Progenitor cell of endocrine pancreas (in vitro differentiated cells): ENCODE results near the gene CCDC85C. TPM values are rescaled to one million over a fixed set of nuclear protein-coding genes. Genes with fewer than 3 reads are reported as not detected.

Source experiments
- DNase-seq: peaks from one replicate; pipeline ENCODE4 v3.0.0; 2021; ENCODE audit warnings: low spot score; ENCODE audit not compliant: unreplicated experiment
- H3K27ac Mint-ChIP-seq: 2 replicates; pipeline ENCODE4 v1.8.0; 2021; ENCODE audit warnings: mild to moderate bottlenecking, moderate library complexity, mixed read lengths
- H3K27me3 Mint-ChIP-seq: 2 replicates; pipeline ENCODE4 v1.8.0; 2021; ENCODE audit warnings: mixed read lengths
- H3K36me3 Mint-ChIP-seq: 2 replicates; pipeline ENCODE4 v1.8.0; 2022; ENCODE audit warnings: mixed read lengths; ENCODE audit not compliant: insufficient read depth
- H3K4me1 Mint-ChIP-seq: 2 replicates; pipeline ENCODE4 v1.8.0; 2021; ENCODE audit warnings: low read depth, mixed read lengths
- H3K4me3 Mint-ChIP-seq: 2 replicates; pipeline ENCODE4 v1.8.0; 2021; ENCODE audit warnings: low read depth, mild to moderate bottlenecking, moderate library complexity, mixed read lengths
- H3K9me3 Mint-ChIP-seq: 2 replicates; pipeline ENCODE4 v1.8.0; 2021; ENCODE audit warnings: low read depth, mixed read lengths
- CTCF ChIP-seq: fragments of 200-600 bp; sonication (generic); IDR thresholded peaks from one replicate; pipeline ENCODE4 v1.5.0; 2021; ENCODE audit warnings: antibody characterized with exemption, mild to moderate bottlenecking; ENCODE audit not compliant: unreplicated experiment
- total RNA-seq: library from RNA; stranded (reverse); gene quantifications from 2 replicates; pipeline ENCODE4 v1.2.1, GENCODE V29; 2021

The CCDC85C gene
- total RNA-seq, 1 donor from 2014 or later: 44.9 TPM

- Mint-ChIP-seq H3K9me3 (no peaks in the 10 kb centered on the region), H3K36me3 (peaks cover 4% of the 10 kb centered on the region), H3K4me3 (no peak overlapping the region), H3K4me1 (peaks cover 45% of the 10 kb centered on the region), H3K27ac (peak overlapping the region; percentile 45), H3K27me3 (no peaks in the 10 kb centered on the region)
- DNase-seq: no peak
- TF ChIP-seq CTCF: no peak
Observed at GRCh38 chr14:99561864-99562263, 42.1 kb downstream of the CCDC85C start.

- no peaks in the 10 kb centered on the region for H3K27me3 Mint-ChIP-seq
- no peak for DNase-seq
Observed at GRCh38 chr14:99560922-99561683, 42.9 kb downstream of the CCDC85C start.

GRCh38 chr14:99560403-99560802 lies 43.6 kb downstream of the CCDC85C start:
- Mint-ChIP-seq H3K36me3 (peaks cover 4% of the 10 kb centered on the region), H3K4me1 (peaks cover 44% of the 10 kb centered on the region), H3K4me3 (no peak overlapping the region), H3K27ac (peak overlapping the region; percentile 37), H3K9me3 (no peaks in the 10 kb centered on the region), H3K27me3 (no peaks in the 10 kb centered on the region)
- TF ChIP-seq CTCF: no peak
- DNase-seq: no peak

More at GRCh38 chr14:99560922-99561683, 42.9 kb downstream of the CCDC85C start:
- H3K27ac Mint-ChIP-seq: peak overlapping the region; percentile 69
- no peak for TF ChIP-seq CTCF
- peaks cover 4% of the 10 kb centered on the region for H3K36me3 Mint-ChIP-seq
- no peaks in the 10 kb centered on the region for H3K9me3 Mint-ChIP-seq
- H3K4me1 Mint-ChIP-seq: peaks cover 46% of the 10 kb centered on the region
- H3K4me3 Mint-ChIP-seq: no peak overlapping the region

DNA sequence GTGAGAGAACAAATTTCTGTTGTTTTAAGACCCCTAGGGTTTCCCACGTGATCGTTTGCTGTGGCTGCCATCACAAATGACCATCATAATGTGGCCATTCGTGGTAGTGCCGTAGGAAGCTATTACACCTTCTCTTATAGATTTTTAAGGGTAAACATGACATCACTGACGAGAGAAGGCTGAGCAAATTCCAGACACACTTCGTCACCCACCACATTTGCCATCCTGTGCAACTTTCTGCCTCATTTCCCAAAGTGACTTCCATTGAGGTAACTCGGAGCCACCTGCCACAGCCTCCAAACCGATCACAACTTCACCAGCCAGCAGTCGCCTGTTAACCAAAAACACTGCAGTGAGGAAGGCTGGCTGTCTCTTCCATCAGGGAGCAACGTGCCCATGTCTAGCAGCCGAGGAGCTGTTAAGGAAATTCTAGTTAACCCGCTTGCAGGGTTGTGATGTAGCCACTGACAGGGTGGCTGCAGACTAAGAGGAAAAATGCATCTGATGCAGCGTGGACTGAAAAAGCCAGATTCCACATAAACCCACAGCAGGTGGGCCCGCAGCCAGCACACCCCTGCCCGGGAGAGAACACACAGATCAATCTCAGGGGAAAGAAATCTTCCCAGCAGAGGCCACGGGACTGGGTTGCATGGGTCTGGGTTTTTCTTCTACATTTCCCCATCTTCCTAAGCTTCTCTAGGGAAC lies 44.6 kb downstream of the CCDC85C start:
- no peak for DNase-seq
- Mint-ChIP-seq H3K27me3 (no peaks in the 10 kb centered on the region), H3K4me3 (no peak overlapping the region), H3K27ac (peak overlapping the region; percentile 92), H3K4me1 (peaks cover 45% of the 10 kb centered on the region), H3K36me3 (peaks cover 4% of the 10 kb centered on the region), H3K9me3 (no peaks in the 10 kb centered on the region)
- peak; percentile 10 for TF ChIP-seq CTCF

- H3K27me3 Mint-ChIP-seq: no peaks in the 10 kb centered on the region
- H3K9me3 Mint-ChIP-seq: no peaks in the 10 kb centered on the region
- peak overlapping the region; percentile 37 for H3K27ac Mint-ChIP-seq
- peaks cover 4% of the 10 kb centered on the region for H3K36me3 Mint-ChIP-seq
- H3K4me1 Mint-ChIP-seq: peaks cover 39% of the 10 kb centered on the region
- no peak overlapping the region for H3K4me3 Mint-ChIP-seq
- no peak for TF ChIP-seq CTCF
- DNase-seq: no peak
Observed at GRCh38 chr14:99556134-99556791, 47.7 kb downstream of the CCDC85C start.
